Embryonic facial prominence (tissue), 1 donor: Measurements from ENCODE around the gene BMP8B.
"Not testable (repeated sequence)": the region's sequence is repeated elsewhere in the genome, so short reads cannot be mapped to it uniquely, and the experiment has no call there.

Experiments used
- DNase-seq: peaks from one replicate; pipeline ENCODE4 v3.0.0-alpha.2; 2016; ENCODE audit errors: extremely low spot score

The BMP8B gene

GRCh38 chr1:39812913-39813312 is 24.2 kb upstream of the BMP8B start:
- no peak for DNase-seq

- no peak for DNase-seq
Measured at GRCh38 chr1:39808784-39809517, 20.3 kb upstream of the BMP8B start.

- no peak for DNase-seq
Measured at GRCh38 chr1:39805385-39805784, 16.7 kb upstream of the BMP8B start.

- no peak for DNase-seq
Measured at GRCh38 chr1:39802496-39803260, 14.0 kb upstream of the BMP8B start.

GRCh38 chr1:39800471-39800835 is 11.8 kb upstream of the BMP8B start:
- DNase-seq: no peak

- no peak for DNase-seq
Measured at GRCh38 chr1:39799770-39800470, 11.3 kb upstream of the BMP8B start.

- not testable (repeated sequence) for DNase-seq
Measured at GRCh38 chr1:39798859-39799769, 10.4 kb upstream of the BMP8B start.

GRCh38 chr1:39795651-39796050 is 7.0 kb upstream of the BMP8B start:
- no peak for DNase-seq

GRCh38 chr1:39791838-39792237 is 3.2 kb upstream of the BMP8B start:
- DNase-seq: no peak

GRCh38 chr1:39789571-39790110 is 976 bp upstream of the BMP8B start:
- no peak for DNase-seq

- no peak for DNase-seq
Measured at GRCh38 chr1:39788426-39788757, 273 bp downstream of the BMP8B start.

- DNase-seq: not testable (repeated sequence)
Measured at GRCh38 chr1:39787964-39788363, 701 bp downstream of the BMP8B start.

GRCh38 chr1:39787468-39787867 is 1.2 kb downstream of the BMP8B start:
- no peak for DNase-seq

GRCh38 chr1:39787108-39787375 is 1.6 kb downstream of the BMP8B start:
- not testable (repeated sequence) for DNase-seq

GRCh38 chr1:39786303-39787107 is 2.2 kb downstream of the BMP8B start:
- not testable (repeated sequence) for DNase-seq

- not testable (repeated sequence) for DNase-seq
Measured at GRCh38 chr1:39782685-39783084, 6.0 kb downstream of the BMP8B start.

- no peak for DNase-seq
Measured at GRCh38 chr1:39782103-39782502, 6.6 kb downstream of the BMP8B start.

GRCh38 chr1:39781349-39781715 is 7.3 kb downstream of the BMP8B start:
- no peak for DNase-seq

GRCh38 chr1:39779821-39780220 is 8.8 kb downstream of the BMP8B start:
- no peak for DNase-seq

- DNase-seq: no peak
Measured at GRCh38 chr1:39779137-39779536, 9.5 kb downstream of the BMP8B start.
